KOPT-K1 (cell line): ENCODE results near the gene CDK8.
"Not testable (repeated sequence)": the region's sequence is repeated elsewhere in the genome, so short reads cannot be mapped to it uniquely, and the experiment has no call there.

Experiments used
- H3K27ac ChIP-seq: fragments of 200-600 bp; sonication (generic); 2 replicates; pipeline ENCODE4 v1.5.1; 2016; ENCODE audit warnings: antibody characterized with exemption, mild to moderate bottlenecking, low read depth, low read length; ENCODE audit not compliant: poor library complexity, severe bottlenecking
- H3K36me3 ChIP-seq: fragments of 200-600 bp; sonication (generic); 2 replicates; pipeline ENCODE4 v1.5.1; 2017; ENCODE audit warnings: antibody characterized with exemption, mild to moderate bottlenecking, low read length, moderate library complexity; ENCODE audit not compliant: insufficient read depth
- H3K9me3 ChIP-seq: fragments of 200-600 bp; sonication (generic); 2 replicates; pipeline ENCODE4 v1.5.1; 2017; ENCODE audit warnings: antibody characterized with exemption, low read length, mild to moderate bottlenecking; ENCODE audit not compliant: insufficient read depth, poor library complexity, severe bottlenecking

Gene CDK8

GRCh38 chr13:26272621-26273020 lies 18.7 kb downstream of the CDK8 start:
- no peak overlapping the region for H3K27ac ChIP-seq
- H3K9me3 ChIP-seq = no peaks in the 10 kb centered on the region
- H3K36me3 ChIP-seq = no peaks in the 10 kb centered on the region

- Histone ChIP-seq H3K36me3 (peaks cover 12% of the 10 kb centered on the region; the same call in 1 of the 2 replicates), H3K27ac (no peak overlapping the region), H3K9me3 (peaks cover 15% of the 10 kb centered on the region)
These were observed 26.4 kb downstream of the CDK8 start for GRCh38 chr13:26280295-26280694.

DNA sequence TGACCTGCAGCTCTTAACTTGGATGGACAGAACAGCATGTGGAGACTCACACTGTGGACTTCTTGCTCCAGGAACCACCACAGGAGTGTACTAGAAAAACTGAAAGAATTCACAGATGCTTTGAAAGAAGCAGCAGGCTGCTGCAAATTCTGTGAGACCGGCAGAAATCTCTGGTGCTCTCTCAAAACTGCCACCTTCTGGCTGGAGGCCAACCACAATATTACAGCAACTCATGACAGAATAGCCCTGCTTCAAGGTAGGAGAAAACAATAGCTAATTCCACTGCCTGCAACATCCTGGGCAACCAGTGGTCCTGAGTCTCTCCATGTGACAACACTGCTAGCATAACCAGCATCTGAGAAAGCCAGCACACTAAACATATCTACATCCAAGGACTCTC lies 26.9 kb downstream of the CDK8 start:
- H3K9me3 ChIP-seq = peaks cover 15% of the 10 kb centered on the region
- peaks cover 12% of the 10 kb centered on the region; the same call in 1 of the 2 replicates for H3K36me3 ChIP-seq
- no peak overlapping the region for H3K27ac ChIP-seq

DNA sequence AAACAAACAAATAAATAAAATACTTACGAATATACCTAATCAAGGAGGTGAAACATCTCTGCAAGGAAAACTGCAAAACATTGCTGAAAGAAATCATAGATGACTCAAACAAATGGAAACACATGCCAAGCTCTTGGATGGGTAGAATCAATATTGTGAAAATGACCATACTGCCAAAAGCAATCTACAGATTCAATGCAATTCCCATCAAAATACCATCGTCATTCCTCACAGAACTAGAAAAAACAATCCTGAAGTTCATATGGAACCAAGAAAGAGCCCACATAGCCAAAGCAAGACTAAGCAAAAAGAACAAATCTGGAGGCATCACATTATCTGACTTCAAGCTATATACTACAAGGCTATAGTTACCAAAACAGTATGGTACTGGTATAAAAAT lies 32.0 kb downstream of the CDK8 start:
- H3K9me3 ChIP-seq, H3K36me3 ChIP-seq: not testable (repeated sequence)

GRCh38 chr13:26288838-26289237 lies 34.9 kb downstream of the CDK8 start:
- not testable (repeated sequence) for H3K36me3 ChIP-seq, H3K27ac ChIP-seq, H3K9me3 ChIP-seq

More for the DNA sequence above, 32.0 kb downstream of the CDK8 start:
- not testable (repeated sequence) for H3K27ac ChIP-seq

- no peak overlapping the region for H3K27ac ChIP-seq
- no peaks in the 10 kb centered on the region for H3K36me3 ChIP-seq
- H3K9me3 ChIP-seq = no peaks in the 10 kb centered on the region
These were observed 41.9 kb downstream of the CDK8 start for GRCh38 chr13:26295812-26296211.

DNA sequence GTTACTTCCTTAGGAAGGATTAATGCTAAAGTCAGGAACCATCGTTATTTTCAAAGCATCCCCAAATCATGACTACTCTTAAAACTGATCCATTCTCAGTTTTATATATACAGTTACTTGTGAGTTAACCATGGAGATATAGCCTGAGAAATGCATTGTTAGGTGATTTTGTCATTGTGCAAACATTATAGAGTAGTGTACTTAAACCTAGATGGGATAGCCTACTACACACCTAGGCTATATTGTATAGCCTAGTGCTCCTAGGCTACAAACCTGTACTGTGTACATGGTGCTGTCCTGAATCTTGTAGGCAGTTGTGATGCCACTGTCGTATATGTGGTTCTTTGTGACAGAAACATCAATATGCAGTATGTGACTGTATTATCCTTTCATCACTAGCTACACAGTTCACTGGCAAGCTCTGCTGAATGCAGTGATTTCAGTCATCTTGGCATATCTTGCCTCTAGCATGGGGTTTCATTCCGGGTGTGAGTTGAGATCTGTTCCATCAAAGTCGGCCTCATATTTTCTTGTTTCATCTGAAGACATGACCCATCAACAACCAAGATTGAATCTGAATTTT lies 45.3 kb downstream of the CDK8 start:
- H3K36me3 ChIP-seq = no peaks in the 10 kb centered on the region

GRCh38 chr13:26300140-26300539 lies 46.2 kb downstream of the CDK8 start:
- no peaks in the 10 kb centered on the region for H3K36me3 ChIP-seq
- no peaks in the 10 kb centered on the region for H3K9me3 ChIP-seq
- H3K27ac ChIP-seq = no peak overlapping the region

More for the DNA sequence above, 45.3 kb downstream of the CDK8 start:
- Histone ChIP-seq H3K27ac (no peak overlapping the region), H3K9me3 (no peaks in the 10 kb centered on the region)

GRCh38 chr13:26305676-26306075 lies 51.7 kb downstream of the CDK8 start:
- H3K36me3 ChIP-seq = no peaks in the 10 kb centered on the region
- peaks cover 4% of the 10 kb centered on the region for H3K9me3 ChIP-seq
- H3K27ac ChIP-seq = no peak overlapping the region

DNA sequence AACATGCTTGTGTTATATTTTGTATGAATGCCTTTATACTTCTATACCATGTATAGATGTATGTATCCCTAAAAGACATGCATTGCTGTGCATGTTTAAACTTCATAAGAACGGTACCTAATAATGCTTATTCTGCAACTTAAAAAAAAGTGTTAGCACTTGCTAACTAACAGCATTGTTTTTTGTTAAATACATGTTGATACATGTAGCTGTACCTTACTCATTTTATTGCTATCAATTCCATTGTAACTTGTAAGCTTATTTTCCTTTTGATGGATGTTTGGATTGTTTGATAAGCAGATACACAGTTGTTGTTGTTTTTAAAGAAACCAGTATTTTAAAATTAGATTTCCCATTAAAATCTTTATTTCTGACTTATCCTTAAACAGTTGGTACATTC lies 53.8 kb downstream of the CDK8 start:
- Histone ChIP-seq H3K27ac (no peak overlapping the region), H3K36me3 (no peaks in the 10 kb centered on the region), H3K9me3 (peaks cover 4% of the 10 kb centered on the region)

DNA sequence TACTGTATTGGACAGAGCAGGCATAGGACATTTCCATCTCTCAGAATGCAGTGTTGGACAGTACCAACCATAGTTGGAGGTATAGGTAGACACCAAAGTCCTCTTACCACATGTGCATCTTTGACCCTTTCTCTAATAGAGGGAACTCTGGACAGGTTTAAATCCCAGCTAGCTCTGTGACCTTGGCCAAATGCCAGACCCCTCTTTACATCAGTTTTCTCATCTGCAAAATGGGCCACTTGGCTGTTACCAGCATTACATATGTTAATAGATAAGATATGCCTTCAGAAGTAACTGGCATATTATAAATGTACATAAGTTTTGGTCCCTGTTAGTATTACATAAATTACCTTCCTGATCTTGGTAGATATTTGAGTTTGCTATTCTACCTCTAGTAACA lies 54.3 kb downstream of the CDK8 start:
- H3K27ac ChIP-seq = no peak overlapping the region
- no peaks in the 10 kb centered on the region for H3K36me3 ChIP-seq

GRCh38 chr13:26308836-26309235 lies 54.9 kb downstream of the CDK8 start:
- Histone ChIP-seq H3K36me3 (no peaks in the 10 kb centered on the region), H3K27ac (no peak overlapping the region), H3K9me3 (peaks cover 4% of the 10 kb centered on the region)

More for the DNA sequence above, 54.3 kb downstream of the CDK8 start:
- H3K9me3 ChIP-seq = peaks cover 4% of the 10 kb centered on the region

GRCh38 chr13:26310003-26310402 lies 56.1 kb downstream of the CDK8 start:
- H3K36me3 ChIP-seq = no peaks in the 10 kb centered on the region
- H3K27ac ChIP-seq = no peak overlapping the region
- H3K9me3 ChIP-seq = peaks cover 4% of the 10 kb centered on the region

DNA sequence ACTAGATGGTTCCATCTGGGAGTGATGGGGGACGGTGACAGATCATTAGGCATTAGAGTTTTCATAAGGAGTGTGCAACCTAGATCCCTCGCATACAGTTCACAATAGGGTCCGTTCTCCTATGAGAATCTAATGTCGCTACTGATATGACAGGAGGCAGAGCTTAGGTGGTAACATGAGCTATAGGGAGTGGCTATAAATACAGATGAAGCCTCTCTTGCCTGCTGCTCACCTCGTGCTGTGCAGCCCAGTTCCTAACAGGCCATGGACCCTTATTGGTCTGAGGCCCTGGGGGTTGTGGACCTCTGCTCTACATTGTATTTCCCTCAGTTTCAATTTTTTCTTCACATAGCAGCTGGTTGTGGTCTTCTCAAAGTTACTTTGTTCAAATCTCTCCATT lies 56.5 kb downstream of the CDK8 start:
- H3K9me3 ChIP-seq = peaks cover 4% of the 10 kb centered on the region
- no peak overlapping the region for H3K27ac ChIP-seq
- H3K36me3 ChIP-seq = no peaks in the 10 kb centered on the region

DNA sequence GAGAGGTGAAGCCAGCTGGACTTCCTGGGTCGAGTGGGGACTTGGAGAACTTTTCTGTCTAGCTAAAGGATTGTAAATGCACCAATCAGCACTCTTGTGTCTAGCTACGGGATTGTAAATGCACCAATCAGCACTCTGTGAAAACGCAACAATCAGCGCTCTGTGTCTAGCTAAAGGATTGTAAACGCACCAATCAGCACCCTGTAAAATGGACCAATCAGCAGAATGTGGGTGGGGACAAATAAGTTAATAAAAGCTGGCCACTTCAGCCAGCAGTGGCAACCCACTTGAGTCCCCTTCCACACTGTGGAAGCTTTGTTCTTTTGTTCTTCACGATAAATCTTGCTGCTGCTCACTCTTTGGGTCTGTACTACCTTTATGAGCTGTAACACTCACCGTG lies 58.1 kb downstream of the CDK8 start:
- H3K36me3 ChIP-seq, H3K27ac ChIP-seq, H3K9me3 ChIP-seq: not testable (repeated sequence)

- H3K36me3 ChIP-seq, H3K9me3 ChIP-seq, H3K27ac ChIP-seq: not testable (repeated sequence)
These were observed 62.2 kb downstream of the CDK8 start for GRCh38 chr13:26316095-26316494.
